ENCODE measurements around the gene TSPAN7.

The TSPAN7 gene

DNA sequence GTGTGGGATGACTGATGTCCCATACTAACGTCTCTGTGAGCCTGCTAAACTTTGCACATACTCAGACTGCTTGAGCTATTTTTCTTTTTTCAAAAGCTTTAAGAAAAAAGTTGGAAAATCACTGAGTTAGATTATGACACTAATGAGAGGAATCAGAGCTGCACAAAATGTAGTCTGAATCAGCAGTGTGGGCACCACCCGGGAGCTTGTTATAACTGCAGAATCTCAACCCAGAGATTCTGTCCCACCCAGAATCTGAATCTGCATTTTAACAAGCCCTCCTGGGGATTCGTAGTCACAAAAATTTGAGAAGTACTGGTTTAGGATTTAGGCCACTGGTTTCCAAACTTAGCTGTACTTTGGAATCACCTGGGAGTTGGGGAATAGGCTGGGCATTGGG is 137.8 kb downstream of the TSPAN7 start:
- no peak for DNase-seq

DNA sequence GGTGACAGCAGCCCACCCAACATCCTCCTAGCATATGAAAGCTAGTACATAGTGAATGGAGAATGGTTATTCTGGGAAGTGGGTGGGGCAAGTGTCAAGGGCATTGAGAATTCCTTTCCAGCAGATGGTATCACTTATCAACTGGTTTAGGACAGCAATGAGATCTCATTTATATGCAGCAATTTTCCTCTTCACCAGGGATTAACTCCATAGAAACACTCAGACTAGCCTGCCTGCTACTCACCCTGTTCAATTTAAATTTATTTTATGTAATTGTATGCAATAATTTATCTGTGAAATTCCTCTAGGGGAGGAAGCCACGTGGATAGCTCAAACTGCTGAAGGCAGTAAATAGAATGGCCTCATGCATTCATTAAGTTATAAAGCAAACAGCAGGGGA is 138.4 kb downstream of the TSPAN7 start:
- peak; percentile 65 for DNase-seq

DNA sequence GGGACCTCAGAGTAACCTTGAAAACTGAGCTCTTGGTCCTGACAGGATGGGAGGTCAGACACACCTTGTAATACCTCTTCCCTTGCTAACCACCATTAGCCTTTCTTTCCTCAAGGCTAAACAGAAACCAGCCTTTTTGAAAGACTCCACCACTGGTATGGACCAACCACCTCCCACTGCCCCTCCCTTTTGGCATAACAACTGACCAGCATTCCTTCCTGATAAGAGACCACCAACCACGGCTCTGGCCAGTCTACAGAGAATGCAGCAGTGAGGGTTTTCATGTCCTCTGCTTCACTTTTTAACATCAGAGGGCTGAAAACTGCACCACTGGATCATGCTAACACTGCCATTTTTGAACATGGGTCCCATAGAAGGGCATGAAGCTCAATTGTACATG is 139.7 kb downstream of the TSPAN7 start:
- DNase-seq, result no peak

DNA sequence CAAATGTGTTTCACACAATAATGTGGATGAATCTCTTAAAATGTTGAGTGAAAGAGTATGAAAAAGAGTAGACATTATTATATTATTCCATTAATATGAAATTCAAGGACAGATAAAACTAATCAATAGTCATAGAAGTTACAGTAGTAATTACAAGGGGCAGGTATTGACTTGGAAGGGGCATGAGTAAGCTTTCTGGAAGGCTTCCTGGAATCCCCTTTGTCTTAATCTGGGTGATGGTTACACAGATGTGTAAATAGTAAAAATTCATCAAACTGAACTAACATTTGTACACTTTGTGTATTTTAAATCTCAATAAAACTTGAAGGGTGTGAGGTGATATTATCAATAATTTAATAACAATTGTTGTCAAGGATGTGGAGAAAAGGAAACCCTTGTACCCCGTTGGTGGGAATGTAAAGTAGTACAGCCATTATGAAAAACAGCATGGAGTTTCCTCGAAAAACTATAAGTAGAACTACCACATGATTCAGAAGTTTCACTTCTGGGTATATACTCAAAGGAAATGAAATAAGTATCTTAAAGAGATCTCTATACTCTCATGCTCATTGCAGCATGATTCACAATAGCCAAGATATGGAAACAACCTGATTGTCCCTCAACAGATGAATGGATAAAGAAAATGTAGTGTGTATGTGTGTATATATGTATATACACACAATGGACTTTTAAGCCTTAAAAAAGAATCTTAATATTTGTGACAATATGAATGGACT is 143.0 kb downstream of the TSPAN7 start:
- no peak for DNase-seq

DNA sequence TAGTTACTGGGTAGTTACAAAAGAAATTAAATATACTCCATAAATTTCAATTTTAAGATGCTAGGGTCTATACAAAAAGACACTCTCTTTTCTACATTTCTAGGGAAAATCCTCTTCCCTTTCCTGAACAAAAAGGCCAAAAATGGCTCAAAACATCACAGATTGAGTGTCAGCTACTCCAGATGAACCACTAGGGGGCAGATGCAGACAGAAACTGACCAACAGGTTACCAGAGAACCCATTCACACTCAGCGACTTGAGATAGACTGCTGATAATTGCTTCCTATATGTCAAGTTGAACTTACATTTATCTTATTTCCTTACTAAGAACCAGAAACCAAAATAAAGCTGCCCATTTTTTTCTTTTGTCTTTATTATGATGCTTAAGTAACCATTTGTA is 156.5 kb downstream of the TSPAN7 start:
- DNase-seq, result peak; percentile 55

DNA sequence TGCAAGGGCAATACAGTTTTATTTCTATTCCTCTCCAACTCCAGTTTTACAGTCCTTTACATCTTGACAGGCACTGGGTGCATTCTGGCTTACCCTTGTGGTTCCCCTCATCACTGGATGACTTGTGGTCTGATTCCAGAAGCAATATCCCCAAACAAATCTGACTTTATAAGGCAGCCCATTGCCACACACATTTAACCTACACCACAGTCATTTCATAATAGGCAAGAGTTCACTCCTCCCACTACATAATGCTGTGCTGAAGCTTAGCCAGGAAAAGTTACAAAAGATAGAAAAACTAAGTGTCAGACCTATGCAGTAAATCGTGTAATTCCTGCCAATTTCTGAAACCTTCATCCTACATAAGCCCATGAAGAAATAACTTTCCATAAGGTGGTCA is 157.0 kb downstream of the TSPAN7 start:
- no peak for DNase-seq

DNA sequence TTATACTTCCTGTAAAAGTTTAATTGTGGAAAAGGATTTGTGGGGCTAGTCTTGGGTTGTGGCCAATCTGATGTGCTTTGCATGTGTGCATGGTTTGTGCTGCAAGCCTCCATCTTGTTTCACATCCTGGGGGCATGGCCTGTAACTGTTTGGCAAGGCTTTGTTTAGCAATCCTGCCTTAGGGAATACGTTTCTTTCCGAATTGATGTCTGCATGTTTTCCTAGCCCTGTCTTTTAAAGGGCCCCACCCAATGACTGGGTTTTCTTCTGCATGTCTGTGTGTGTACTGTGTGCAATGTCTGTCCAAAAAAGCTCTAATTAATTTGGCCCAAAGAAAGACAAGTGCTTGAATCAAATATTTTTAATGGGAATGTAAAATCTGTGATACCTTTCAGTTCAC is 165.3 kb downstream of the TSPAN7 start:
- no peak for DNase-seq

DNA sequence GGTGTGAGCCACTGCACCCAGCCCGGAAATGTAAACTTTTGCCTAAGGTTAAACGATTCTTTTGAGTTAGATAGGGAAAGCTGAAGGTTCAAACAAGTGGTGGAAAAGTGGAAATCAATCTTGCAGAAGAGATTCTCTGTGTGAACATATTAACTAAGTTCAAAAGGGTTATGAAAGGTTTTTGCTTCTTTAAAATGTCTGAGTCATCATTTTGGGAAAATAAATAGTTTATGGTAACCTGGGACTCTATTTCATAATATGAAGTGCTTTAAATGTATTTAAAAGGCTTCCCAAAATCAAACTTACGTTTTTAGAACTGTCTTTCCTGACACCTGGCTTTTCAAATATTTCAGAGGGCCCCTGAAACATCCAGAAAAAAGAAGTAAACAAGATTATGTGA is 166.3 kb downstream of the TSPAN7 start:
- no peak for DNase-seq

DNA sequence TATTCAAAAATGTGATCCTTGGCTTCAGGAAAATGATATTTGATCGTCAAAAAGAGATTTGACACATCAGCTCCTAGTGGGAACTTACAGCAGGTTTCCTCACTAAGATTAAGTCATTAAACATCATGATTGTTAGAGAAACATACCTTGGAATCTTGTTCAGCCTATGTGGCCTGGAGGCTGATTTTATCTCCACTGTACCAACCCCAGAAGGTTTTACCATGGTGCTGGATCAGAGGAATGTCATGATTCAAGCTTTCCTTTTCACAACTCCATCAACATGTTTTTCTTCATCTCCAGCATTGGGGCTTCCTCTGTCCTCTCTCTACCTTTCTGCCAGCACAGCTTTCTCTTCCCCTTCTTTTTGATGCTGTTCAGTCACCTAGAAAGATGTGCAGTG is 171.5 kb downstream of the TSPAN7 start:
- no peak for DNase-seq
